PFSK-1 (cell line): Measurements from ENCODE around the gene PRKD1.

ENCODE experiments used
- FOXP2 ChIP-seq: optimal IDR thresholded peaks from 2 replicates; pipeline ENCODE3; 2011; ENCODE audit warnings: borderline replicate concordance, control low read depth, inconsistent platforms; ENCODE audit not compliant: insufficient read depth; ENCODE audit errors: extremely low read length, extremely low read depth
- POLR2AphosphoS5 ChIP-seq: IDR thresholded peaks from 2 replicates; pipeline ENCODE4 v1.6.1; 2012; ENCODE audit warnings: low read depth, mild to moderate bottlenecking, control low read depth, low read length, moderate library complexity
- SIN3A ChIP-seq: IDR thresholded peaks from 2 replicates; pipeline ENCODE4 v1.6.1; 2012; ENCODE audit warnings: mild to moderate bottlenecking, low read length, moderate library complexity, borderline replicate concordance; ENCODE audit not compliant: insufficient read depth
- TAF1 ChIP-seq: IDR thresholded peaks from 2 replicates; pipeline ENCODE4 v1.6.1; 2012; ENCODE audit warnings: low read length, control low read depth, borderline replicate concordance; ENCODE audit not compliant: insufficient read depth
- TF ChIP-seq, protein P1 (sequence below), 2 experiments: IDR thresholded peaks; 2 replicates each; pipeline versions ENCODE4 v1.6.1 to v1.8.0; 2011 to 2012; ENCODE audit warnings: low read depth in 2 of 2, low read length in 2 of 2, control low read depth in 1 of 2, inconsistent platforms in 1 of 2, mild to moderate bottlenecking in 1 of 2, moderate library complexity in 1 of 2; ENCODE audit not compliant: insufficient read depth in 1 of 2

The PRKD1 gene

DNA sequence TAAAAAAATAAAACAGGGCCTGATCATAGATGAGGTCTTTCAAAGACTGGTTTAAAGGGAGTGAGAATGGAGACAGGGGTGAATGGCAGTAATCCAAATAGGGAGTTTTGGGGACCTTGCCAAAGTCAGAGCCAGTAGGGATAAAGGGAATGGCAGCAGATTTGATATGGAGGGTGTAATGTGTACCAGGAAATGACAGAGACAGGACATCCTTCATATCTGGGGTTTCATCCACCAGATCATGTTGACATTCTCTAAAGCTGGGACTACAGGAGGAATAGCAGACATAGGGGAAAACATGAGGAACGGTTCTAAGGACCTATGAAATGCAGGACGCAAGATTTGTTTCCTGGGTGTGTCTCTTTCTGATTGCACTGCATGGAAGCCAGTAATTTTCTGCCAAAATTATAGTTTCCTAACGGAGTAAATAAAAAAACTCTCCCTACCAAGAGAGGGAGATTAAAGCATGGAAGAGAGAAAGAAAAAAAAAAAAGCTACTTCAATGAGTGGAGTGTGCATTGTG is 169.9 kb downstream of the PRKD1 start:
- TF ChIP-seq, protein P1, sequence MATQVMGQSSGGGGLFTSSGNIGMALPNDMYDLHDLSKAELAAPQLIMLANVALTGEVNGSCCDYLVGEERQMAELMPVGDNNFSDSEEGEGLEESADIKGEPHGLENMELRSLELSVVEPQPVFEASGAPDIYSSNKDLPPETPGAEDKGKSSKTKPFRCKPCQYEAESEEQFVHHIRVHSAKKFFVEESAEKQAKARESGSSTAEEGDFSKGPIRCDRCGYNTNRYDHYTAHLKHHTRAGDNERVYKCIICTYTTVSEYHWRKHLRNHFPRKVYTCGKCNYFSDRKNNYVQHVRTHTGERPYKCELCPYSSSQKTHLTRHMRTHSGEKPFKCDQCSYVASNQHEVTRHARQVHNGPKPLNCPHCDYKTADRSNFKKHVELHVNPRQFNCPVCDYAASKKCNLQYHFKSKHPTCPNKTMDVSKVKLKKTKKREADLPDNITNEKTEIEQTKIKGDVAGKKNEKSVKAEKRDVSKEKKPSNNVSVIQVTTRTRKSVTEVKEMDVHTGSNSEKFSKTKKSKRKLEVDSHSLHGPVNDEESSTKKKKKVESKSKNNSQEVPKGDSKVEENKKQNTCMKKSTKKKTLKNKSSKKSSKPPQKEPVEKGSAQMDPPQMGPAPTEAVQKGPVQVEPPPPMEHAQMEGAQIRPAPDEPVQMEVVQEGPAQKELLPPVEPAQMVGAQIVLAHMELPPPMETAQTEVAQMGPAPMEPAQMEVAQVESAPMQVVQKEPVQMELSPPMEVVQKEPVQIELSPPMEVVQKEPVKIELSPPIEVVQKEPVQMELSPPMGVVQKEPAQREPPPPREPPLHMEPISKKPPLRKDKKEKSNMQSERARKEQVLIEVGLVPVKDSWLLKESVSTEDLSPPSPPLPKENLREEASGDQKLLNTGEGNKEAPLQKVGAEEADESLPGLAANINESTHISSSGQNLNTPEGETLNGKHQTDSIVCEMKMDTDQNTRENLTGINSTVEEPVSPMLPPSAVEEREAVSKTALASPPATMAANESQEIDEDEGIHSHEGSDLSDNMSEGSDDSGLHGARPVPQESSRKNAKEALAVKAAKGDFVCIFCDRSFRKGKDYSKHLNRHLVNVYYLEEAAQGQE (IDR thresholded peaks at IDR 0.05; ENCODE audit: insufficient read depth in 1 of 2, low read depth in 2 of 2, low read length in 2 of 2) = no peak
- TF ChIP-seq FOXP2 = no peak
- TF ChIP-seq SIN3A = no peak
- no peak for TF ChIP-seq TAF1
- no peak for TF ChIP-seq POLR2AphosphoS5

GRCh38 chr14:29757188-29757680 is 170.4 kb downstream of the PRKD1 start:
- TF ChIP-seq FOXP2 = no peak
- TF ChIP-seq SIN3A = no peak
- TF ChIP-seq POLR2AphosphoS5 = no peak
- TF ChIP-seq TAF1 = no peak
- TF ChIP-seq, protein P1 (IDR thresholded peaks at IDR 0.05; ENCODE audit: insufficient read depth in 1 of 2, low read depth in 2 of 2, low read length in 2 of 2) = no peak

DNA sequence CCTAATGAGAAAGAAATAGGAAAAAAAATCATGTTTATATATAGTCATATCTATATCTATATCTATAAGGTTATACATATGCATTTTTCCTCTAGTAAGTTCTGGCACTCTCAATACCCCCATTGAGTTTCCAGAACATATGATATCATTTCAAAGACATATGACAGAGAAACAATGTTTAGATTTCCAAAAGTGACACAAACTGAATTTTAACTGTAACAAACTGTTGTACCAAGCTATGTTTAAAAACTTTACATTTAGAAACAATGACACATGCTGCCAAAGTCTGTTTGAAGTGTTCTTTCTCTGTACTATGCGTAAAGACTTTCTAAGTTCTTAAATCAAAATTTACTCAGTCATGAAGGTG is 171.6 kb downstream of the PRKD1 start:
- no peak for TF ChIP-seq FOXP2
- TF ChIP-seq TAF1 = no peak
- no peak for TF ChIP-seq POLR2AphosphoS5

DNA sequence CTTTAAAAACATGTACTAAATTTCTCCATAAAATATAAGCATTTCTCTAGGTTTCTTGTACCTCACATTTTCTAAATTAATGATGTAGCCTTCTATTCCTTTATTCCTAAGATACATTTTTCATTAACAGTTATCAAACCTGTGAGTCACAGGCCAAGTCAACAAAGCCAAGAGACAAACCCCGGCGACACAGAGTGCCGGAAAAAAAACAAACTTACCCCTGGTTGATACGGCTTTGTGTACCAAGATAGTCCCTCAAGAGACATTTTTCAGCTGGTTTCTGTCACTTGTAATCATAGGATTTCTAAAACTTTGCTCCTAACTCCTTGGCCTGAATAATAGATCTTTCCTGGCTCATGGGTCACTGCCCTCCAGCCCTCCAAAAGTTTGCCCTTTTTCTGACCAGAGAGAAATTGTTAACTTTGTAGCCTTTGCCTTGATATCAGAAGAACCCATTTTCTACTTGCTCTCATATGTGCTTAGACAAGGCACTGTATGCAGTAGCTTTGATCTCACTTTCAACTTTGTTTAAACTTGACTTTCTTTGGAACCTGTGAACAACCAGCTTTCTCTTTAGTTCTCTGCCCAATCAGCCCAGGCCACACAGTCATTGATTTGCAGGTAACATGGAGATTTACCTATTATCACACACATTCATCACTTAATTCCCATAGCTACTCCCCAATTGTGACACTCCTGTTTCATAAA is 172.2 kb downstream of the PRKD1 start:
- TF ChIP-seq POLR2AphosphoS5 (no peak), FOXP2 (no peak), TAF1 (no peak), SIN3A (no peak)
- TF ChIP-seq, protein P1 (IDR thresholded peaks at IDR 0.05; ENCODE audit: insufficient read depth in 1 of 2, low read depth in 2 of 2, low read length in 2 of 2) = no peak

GRCh38 chr14:29754134-29754533 is 173.5 kb downstream of the PRKD1 start:
- TF ChIP-seq TAF1 (no peak), POLR2AphosphoS5 (no peak), SIN3A (no peak), FOXP2 (no peak)
- TF ChIP-seq, protein P1 (IDR thresholded peaks at IDR 0.05; ENCODE audit: insufficient read depth in 1 of 2, low read depth in 2 of 2, low read length in 2 of 2) = no peak
